Stomach (tissue), 4 donors: ENCODE measurements around the gene DNAH3.
A peak's percentile ranks its signal among the peaks of the same experiment; 100 is the strongest.

Experiments used
- CTCF ChIP-seq, 7 experiments: fragments of 450-650 bp in 4 of 7; fragments of 200-600 bp in 3 of 7; sonication (generic) in 3 of 7; IDR thresholded peaks; one replicate each; pipeline ENCODE4 v1.5.1; 2016 to 2019; ENCODE audit warnings: antibody characterized with exemption in 7 of 7, control low read depth in 2 of 7, mild to moderate bottlenecking in 1 of 7
- EP300 ChIP-seq: sonication (generic); formaldehyde crosslinking; IDR thresholded peaks from one replicate; pipeline ENCODE4 v1.6.1; 2017; ENCODE audit warnings: antibody characterized with exemption
- POLR2A ChIP-seq, 4 donors: fragments of 450-650 bp; IDR thresholded peaks; one replicate each; pipeline ENCODE4 v1.6.1; 2016; ENCODE audit warnings: antibody characterized with exemption in 4 of 4, control low read depth in 2 of 4, mild to moderate bottlenecking in 1 of 4, moderate library complexity in 1 of 4
- POLR2AphosphoS5 ChIP-seq, 3 donors: sonication (generic); formaldehyde crosslinking; IDR thresholded peaks; one replicate each; pipeline ENCODE4 v1.6.1; 2016; ENCODE audit warnings: antibody characterized with exemption in 3 of 3

- TF ChIP-seq CTCF (IDR thresholded peaks at IDR 0.05), result no peak
- TF ChIP-seq EP300, result no peak
- no peak for TF ChIP-seq POLR2A (IDR thresholded peaks at IDR 0.05)
- TF ChIP-seq POLR2AphosphoS5 (IDR thresholded peaks at IDR 0.05), result peak in 2 of 3 donors; percentile 28 to 45
Measured at GRCh38 chr16:20897253-20897897, 253.3 kb downstream of the DNAH3 start.
